ENCODE measurements around the gene SCAP.

DNA sequence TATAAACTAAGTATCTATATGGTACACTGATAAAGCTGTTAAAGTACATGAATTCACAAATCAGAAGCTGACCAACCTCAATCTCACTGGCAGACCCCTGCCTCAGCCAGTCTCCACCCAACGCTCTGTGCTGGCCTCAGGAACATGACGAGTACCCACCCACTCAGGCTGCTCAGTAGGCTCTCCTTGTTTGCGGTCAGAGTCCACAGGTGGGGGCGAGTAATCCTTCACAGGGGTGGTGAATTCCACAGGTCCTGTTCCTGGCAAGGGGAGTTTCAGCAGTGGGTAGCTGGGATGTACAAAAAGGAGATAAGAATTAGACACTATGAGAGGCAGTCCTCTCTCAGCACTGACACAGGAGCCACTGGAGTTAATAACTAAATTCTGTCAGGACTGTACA lies 40.9 kb downstream of the SCAP start:
- TF ChIP-seq, protein P1, sequence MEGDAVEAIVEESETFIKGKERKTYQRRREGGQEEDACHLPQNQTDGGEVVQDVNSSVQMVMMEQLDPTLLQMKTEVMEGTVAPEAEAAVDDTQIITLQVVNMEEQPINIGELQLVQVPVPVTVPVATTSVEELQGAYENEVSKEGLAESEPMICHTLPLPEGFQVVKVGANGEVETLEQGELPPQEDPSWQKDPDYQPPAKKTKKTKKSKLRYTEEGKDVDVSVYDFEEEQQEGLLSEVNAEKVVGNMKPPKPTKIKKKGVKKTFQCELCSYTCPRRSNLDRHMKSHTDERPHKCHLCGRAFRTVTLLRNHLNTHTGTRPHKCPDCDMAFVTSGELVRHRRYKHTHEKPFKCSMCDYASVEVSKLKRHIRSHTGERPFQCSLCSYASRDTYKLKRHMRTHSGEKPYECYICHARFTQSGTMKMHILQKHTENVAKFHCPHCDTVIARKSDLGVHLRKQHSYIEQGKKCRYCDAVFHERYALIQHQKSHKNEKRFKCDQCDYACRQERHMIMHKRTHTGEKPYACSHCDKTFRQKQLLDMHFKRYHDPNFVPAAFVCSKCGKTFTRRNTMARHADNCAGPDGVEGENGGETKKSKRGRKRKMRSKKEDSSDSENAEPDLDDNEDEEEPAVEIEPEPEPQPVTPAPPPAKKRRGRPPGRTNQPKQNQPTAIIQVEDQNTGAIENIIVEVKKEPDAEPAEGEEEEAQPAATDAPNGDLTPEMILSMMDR (IDR thresholded peaks at IDR 0.05): no peak
- TF ChIP-seq EP300 (IDR thresholded peaks at IDR 0.05): no peak
- TF ChIP-seq POLR2A (IDR thresholded peaks at IDR 0.05): no peak

All from tibial nerve (tissue), 4 donors.